IPS DF 6.9 (cell line): Measurements from ENCODE around the gene LCOR.

Experiments
- DNase-seq: peaks from one replicate; pipeline ENCODE4 v3.0.0-alpha.2; 2013; ENCODE audit warnings: low read depth, low spot score
- H3K27ac ChIP-seq: one replicate; pipeline ENCODE4 v1.5.1; 2013; ENCODE audit warnings: low read length, control low read depth
- H3K27me3 ChIP-seq: 2 replicates; pipeline ENCODE4 v1.6.1; 2013; ENCODE audit warnings: mild to moderate bottlenecking, low read length; ENCODE audit not compliant: control insufficient read depth, insufficient read depth
- H3K36me3 ChIP-seq: 2 replicates; pipeline ENCODE4 v1.6.1; 2013; ENCODE audit warnings: low read length; ENCODE audit not compliant: control insufficient read depth, insufficient read depth
- H3K4me1 ChIP-seq: 2 replicates; pipeline ENCODE4 v1.6.1; 2013; ENCODE audit warnings: low read length; ENCODE audit not compliant: control insufficient read depth, insufficient read depth
- H3K4me3 ChIP-seq: 2 replicates; pipeline ENCODE4 v1.5.1; 2013; ENCODE audit warnings: mild to moderate bottlenecking, low read length
- H3K9me3 ChIP-seq: 2 replicates; pipeline ENCODE4 v1.6.1; 2013; ENCODE audit warnings: low read length, inconsistent platforms; ENCODE audit not compliant: control insufficient read depth, insufficient read depth
- WGBS: extraction: QIAGEN DNeasy Blood & Tissue Kit; methylation state at CpG from one replicate; pipeline ENCODE4 v1.1.7; 2013; ENCODE audit warnings: mixed read lengths, missing lambda C conversion rate; ENCODE audit not compliant: insufficient read length, insufficient coverage; 5-methylcytosine and 5-hydroxymethylcytosine counted together

LCOR gene

DNA sequence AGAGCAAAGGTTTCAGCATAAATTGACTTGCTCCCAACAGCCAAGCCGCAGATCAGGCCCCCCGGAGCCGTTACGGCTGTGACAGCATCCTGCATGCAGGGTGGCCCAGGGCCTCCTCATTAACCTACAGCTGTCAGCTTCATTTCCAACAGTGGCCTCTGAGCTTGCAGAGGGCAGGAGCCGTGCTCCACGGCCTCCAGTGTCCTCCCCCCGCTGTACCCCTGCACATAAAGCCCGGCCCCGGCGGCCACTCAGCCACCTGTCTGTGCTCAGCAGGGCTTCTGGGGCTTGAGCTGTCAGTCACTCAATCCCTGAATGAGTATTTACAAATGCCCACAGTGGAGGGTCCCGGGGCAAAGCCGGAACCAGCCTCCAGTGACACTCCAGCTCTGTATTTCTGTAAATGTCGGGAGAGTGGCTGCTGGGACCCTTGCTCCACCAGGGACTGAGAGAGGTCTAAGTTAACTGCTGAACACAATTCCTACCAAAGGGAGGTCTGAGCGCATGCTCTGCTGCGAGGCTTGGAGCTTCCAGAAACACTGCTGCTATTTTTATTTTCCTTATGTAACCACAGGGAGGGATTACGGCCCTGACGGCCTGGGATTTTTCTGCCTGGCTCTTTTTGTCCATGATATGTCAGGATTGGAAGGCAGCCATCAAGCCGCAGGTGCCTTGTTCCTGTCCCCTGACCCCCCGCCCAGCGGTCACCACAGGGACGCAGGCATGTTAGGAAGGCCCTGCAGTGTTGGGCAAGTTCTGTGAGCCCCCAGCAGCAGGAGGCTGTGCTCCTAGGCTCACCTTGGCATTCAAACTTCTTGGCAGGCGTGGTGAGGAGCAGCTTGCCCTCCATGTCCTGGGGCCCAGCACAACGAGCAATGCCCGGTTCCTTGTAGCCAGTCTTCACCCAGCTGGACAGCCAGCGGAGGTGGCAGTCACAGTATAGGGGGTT lies 188.6 kb downstream of the LCOR start:
- Histone ChIP-seq H3K36me3 (no peaks in the 10 kb centered on the region), H3K4me3 (no peak overlapping the region), H3K4me1 (peaks cover 1% of the 10 kb centered on the region; the same call in 1 of the 2 replicates), H3K27ac (no peak overlapping the region), H3K27me3 (no peaks in the 10 kb centered on the region), H3K9me3 (no peaks in the 10 kb centered on the region)
- no peak for DNase-seq
- WGBS, result no CpG with 5 or more reads among the region's 25 CpGs

DNA sequence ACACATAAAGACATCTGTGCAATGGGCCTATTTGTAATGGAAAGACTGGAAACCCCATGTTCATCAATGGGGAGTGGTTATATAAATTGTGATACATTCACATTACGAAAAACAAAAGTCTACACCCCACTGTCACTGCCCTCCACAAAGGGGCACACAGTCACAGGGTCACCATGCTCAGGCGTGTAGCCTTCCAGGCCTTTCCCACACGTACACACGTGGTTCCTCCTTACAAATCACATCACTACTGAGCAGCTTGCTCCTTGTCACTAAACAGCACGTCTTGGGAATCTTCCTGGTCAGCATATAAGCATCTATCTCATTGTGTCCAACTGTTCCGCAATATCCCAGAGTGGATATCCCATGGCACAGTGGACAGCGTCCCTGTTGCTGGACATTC lies 190.5 kb downstream of the LCOR start:
- Histone ChIP-seq H3K4me3 (no peak overlapping the region), H3K27ac (no peak overlapping the region), H3K36me3 (no peaks in the 10 kb centered on the region), H3K9me3 (no peaks in the 10 kb centered on the region), H3K4me1 (peaks cover 1% of the 10 kb centered on the region; the same call in 1 of the 2 replicates), H3K27me3 (no peaks in the 10 kb centered on the region)
- DNase-seq, result no peak
- WGBS, result no CpG with 5 or more reads among the region's 7 CpGs

DNA sequence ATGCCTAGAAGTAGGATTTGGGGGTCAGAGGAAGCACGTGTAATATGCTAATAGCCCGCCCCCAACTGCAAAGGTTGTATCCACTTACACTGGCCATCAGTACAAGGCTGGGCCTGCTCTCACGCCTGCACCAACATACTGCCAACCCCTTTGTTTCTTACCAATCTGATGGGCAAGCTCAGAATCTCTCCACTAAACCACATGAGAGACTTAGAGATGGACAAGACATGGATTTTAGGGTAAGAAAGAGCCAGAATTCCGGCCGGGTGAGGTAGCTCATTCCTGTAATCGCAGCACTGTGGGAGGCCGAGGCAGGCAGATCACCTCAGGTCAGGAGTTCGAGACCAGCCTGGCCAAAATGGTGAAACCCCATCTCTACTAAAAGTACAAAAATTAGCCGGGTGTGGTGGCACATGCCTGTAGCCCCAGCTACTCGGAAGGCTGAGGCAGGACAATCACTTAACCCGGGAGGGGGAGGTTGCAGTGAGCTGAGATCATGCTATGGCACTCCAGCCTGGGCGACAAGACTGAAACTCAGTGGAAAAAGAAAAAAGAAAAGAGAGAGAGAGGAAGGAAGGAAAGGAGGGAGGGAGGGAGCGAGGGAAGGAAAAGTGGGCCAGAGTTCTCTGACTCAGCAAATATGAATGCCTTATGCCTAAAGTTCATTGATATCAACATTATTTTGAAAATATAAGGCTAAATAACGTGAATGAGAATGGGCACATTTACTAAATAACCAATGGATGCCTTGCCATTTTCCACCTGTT lies 191.5 kb downstream of the LCOR start:
- no CpG with 5 or more reads among the region's 14 CpGs for WGBS
- Histone ChIP-seq H3K4me3 (no peak overlapping the region), H3K36me3 (no peaks in the 10 kb centered on the region), H3K9me3 (no peaks in the 10 kb centered on the region), H3K27me3 (no peaks in the 10 kb centered on the region), H3K27ac (no peak overlapping the region), H3K4me1 (peaks cover 1% of the 10 kb centered on the region; the same call in 1 of the 2 replicates)
- DNase-seq, result no peak

DNA sequence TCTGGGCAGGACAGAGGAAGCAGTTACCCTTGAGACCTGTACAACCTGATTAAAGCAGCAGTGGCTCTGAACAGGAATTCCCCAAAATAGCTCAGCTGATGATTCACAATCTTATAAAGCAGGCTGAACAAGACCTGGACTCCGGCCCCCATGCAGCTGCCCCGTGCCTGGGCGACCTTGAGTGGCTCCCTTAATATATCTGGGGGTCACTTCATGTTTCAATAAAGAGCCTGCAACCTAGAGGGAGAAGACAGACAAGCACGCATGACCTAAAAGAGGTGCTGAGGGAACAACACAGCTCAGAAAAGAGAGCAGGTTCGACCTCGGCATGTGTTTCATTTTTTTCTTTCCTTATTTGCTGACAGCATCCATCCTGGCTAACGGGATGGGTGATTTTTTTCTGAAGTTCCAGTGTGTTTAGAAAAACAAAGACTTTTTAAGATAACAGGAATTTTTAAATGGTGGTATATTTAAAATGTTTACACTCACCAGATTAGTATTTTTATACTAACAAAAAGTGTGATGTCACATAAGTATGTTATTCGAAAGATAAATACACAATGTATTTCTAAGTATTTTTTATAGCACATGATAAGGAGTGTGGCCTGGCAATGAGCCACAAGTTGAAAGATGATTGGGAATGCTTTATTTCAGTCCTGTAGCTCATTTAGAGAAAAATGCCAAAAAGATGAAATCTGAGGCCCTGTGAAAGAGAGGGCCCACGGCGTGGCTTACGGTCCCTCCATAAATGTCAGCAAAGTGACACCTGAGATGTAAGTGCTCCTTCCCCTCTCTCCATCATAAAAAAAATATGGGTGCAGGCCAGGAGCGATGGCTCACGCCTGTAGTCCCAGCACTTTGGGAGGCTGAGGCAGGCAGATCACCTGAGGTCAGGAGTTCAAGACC lies 192.3 kb downstream of the LCOR start:
- WGBS, result no CpG with 5 or more reads among the region's 13 CpGs
- no peaks in the 10 kb centered on the region for H3K27me3 ChIP-seq
- H3K4me1 ChIP-seq, result peaks cover 1% of the 10 kb centered on the region; the same call in 1 of the 2 replicates
- H3K27ac ChIP-seq, result no peak overlapping the region
- H3K36me3 ChIP-seq, result no peaks in the 10 kb centered on the region
- no peak for DNase-seq
- H3K4me3 ChIP-seq, result no peak overlapping the region
- H3K9me3 ChIP-seq, result no peaks in the 10 kb centered on the region

GRCh38 chr10:97025613-97026242 lies 193.6 kb downstream of the LCOR start:
- H3K4me1 ChIP-seq, result no peaks in the 10 kb centered on the region; the same call in 1 of the 2 replicates
- H3K36me3 ChIP-seq, result no peaks in the 10 kb centered on the region
- H3K4me3 ChIP-seq, result no peak overlapping the region
- no CpG with 5 or more reads among the region's 9 CpGs for WGBS
- H3K27me3 ChIP-seq, result no peaks in the 10 kb centered on the region
- no peaks in the 10 kb centered on the region for H3K9me3 ChIP-seq
- DNase-seq, result peak; percentile 72
- H3K27ac ChIP-seq, result no peak overlapping the region

GRCh38 chr10:97028126-97028831 lies 196.2 kb downstream of the LCOR start:
- Histone ChIP-seq H3K27ac (no peak overlapping the region), H3K4me1 (peaks cover 2% of the 10 kb centered on the region; the same call in 1 of the 2 replicates), H3K27me3 (no peaks in the 10 kb centered on the region), H3K36me3 (no peaks in the 10 kb centered on the region), H3K4me3 (no peak overlapping the region), H3K9me3 (no peaks in the 10 kb centered on the region)
- no peak for DNase-seq
- WGBS, result no CpG with 5 or more reads among the region's 2 CpGs

DNA sequence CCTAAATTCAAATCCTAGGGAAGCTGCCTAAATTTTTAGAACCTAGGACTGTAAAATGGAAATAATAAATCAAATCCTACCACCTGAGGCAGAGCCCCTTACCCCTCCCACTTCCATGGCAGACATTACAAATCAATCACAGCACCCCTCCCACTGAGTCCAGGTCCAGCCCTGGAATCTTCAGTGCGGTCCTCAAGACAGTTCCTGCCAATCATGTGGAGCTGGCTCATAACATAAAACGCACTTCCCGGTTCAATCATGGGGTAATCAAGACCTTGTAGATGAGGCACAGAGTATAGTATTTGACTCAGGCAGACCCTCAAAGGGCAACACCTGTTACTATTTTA lies 196.7 kb downstream of the LCOR start:
- WGBS, result no CpG with 5 or more reads among the region's 3 CpGs
- H3K27ac ChIP-seq, result no peak overlapping the region
- H3K27me3 ChIP-seq, result no peaks in the 10 kb centered on the region
- no peaks in the 10 kb centered on the region for H3K36me3 ChIP-seq
- no peaks in the 10 kb centered on the region for H3K9me3 ChIP-seq
- H3K4me1 ChIP-seq, result peaks cover 2% of the 10 kb centered on the region; the same call in 1 of the 2 replicates
- DNase-seq, result no peak
- H3K4me3 ChIP-seq, result no peak overlapping the region

- Histone ChIP-seq H3K27ac (no peak overlapping the region), H3K4me1 (peaks cover 2% of the 10 kb centered on the region; the same call in 1 of the 2 replicates), H3K27me3 (no peaks in the 10 kb centered on the region), H3K9me3 (no peaks in the 10 kb centered on the region), H3K36me3 (no peaks in the 10 kb centered on the region), H3K4me3 (no peak overlapping the region)
- no peak for DNase-seq
- no CpG with 5 or more reads among the region's 3 CpGs for WGBS
Observed at GRCh38 chr10:97029271-97029670, 197.2 kb downstream of the LCOR start.

DNA sequence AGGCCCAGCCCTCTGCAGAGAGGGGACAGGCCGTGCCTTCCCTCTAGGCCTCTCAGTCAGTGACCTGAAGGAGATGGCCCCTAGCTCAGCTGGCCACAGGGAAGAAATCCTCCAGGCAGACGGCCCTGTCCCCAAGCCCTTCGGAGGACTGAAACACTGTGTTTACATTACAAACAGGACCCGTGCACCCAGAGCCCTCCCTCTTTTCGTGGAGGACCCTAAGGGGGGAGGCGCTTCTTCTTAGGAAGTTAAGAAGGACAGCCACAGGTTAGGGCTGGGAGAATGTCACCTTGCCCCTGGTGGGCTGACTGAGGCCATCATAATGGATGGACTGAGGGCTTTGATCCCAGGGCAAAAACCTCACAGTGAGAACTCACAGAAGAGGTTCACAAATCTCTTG lies 198.8 kb downstream of the LCOR start:
- Histone ChIP-seq H3K27me3 (no peaks in the 10 kb centered on the region), H3K4me1 (peaks cover 2% of the 10 kb centered on the region; the same call in 1 of the 2 replicates), H3K4me3 (no peak overlapping the region), H3K36me3 (no peaks in the 10 kb centered on the region), H3K9me3 (no peaks in the 10 kb centered on the region), H3K27ac (no peak overlapping the region)
- DNase-seq, result no peak
- no CpG with 5 or more reads among the region's 6 CpGs for WGBS
